IMR-90 (cell line): Measurements from ENCODE around the gene ADAMTS12. TPM values are rescaled to one million over a fixed set of nuclear protein-coding genes. Genes with fewer than 3 reads are reported as not detected.
A peak's percentile ranks its signal among the peaks of the same experiment; 100 is the strongest.

Experiments
- ATAC-seq: fragments of 200-7000 bp; cut with Tn5 transposase; 2 replicates; pipeline ENCODE4 v1.9.1; 2020; ENCODE audit warnings: low read depth, mild to moderate bottlenecking, moderate library complexity
- BruUV-seq: library from RNA; stranded (reverse); fragments of 400-500 nt; replicated peaks from 2 replicates; lab custom pipeline; 2021; lab: Mats Ljungman, UMichigan
- CTCF ChIA-PET: fragments of 300-600 bp; formaldehyde crosslinking; extraction: SDS; loops from one replicate; lab custom pipeline; 2021; ENCODE audit warnings: antibody characterized with exemption; lab: Yijun Ruan, JAX
- POLR2A ChIA-PET: fragments of 300-600 bp; sonication (Branson Sonifier 250); formaldehyde crosslinking; loops from one replicate; lab custom pipeline; 2022; ENCODE audit warnings: antibody characterized with exemption; ENCODE audit not compliant: unreplicated experiment; lab: Charles Lee
- DNase-seq: peaks from one replicate; pipeline ENCODE4 v3.0.0; 2013
- H2AFZ ChIP-seq: replicated peaks from 2 replicates; pipeline ENCODE3; 2013; ENCODE audit warnings: low read length, mild to moderate bottlenecking; ENCODE audit not compliant: poor library complexity
- H2AK5ac ChIP-seq: 2 replicates; pipeline ENCODE4 v1.6.1; 2013; ENCODE audit warnings: low read depth, low read length, inconsistent platforms
- H2AK9ac ChIP-seq: replicated peaks from 2 replicates; pipeline ENCODE3; 2013; ENCODE audit warnings: mild to moderate bottlenecking, low read depth, low read length, moderate library complexity; ENCODE audit not compliant: poor library complexity
- H2BK120ac ChIP-seq: 2 replicates; pipeline ENCODE4 v1.6.1; 2013; ENCODE audit warnings: low read depth, low read length, inconsistent platforms
- H2BK15ac ChIP-seq: 3 replicates; pipeline ENCODE4 v1.6.1; 2013; ENCODE audit warnings: low read depth, low read length, inconsistent platforms
- H2BK20ac ChIP-seq: 2 replicates; pipeline ENCODE4 v1.6.1; 2013; ENCODE audit warnings: low read depth, mild to moderate bottlenecking, inconsistent platforms, low read length, moderate library complexity
- H2BK5ac ChIP-seq: 2 replicates; pipeline ENCODE4 v1.6.1; 2013; ENCODE audit warnings: mild to moderate bottlenecking, low read depth, low read length, inconsistent platforms; ENCODE audit not compliant: poor library complexity, severe bottlenecking
- H3K14ac ChIP-seq: replicated peaks from 2 replicates; pipeline ENCODE4 v1.6.1; 2013; ENCODE audit warnings: low read depth, low read length, inconsistent platforms
- H3K18ac ChIP-seq: 2 replicates; pipeline ENCODE4 v1.6.1; 2013; ENCODE audit warnings: low read depth, low read length, control low read depth
- H3K23ac ChIP-seq: 2 replicates; pipeline ENCODE4 v1.6.1; 2013; ENCODE audit warnings: low read depth, low read length, inconsistent platforms
- H3K27ac ChIP-seq: 2 replicates; pipeline ENCODE4 v1.5.1; 2013; ENCODE audit warnings: mild to moderate bottlenecking, control low read depth, low read length; ENCODE audit not compliant: insufficient read depth
- H3K27me3 ChIP-seq: 2 replicates; pipeline ENCODE4 v1.6.1; 2013; ENCODE audit warnings: low read length; ENCODE audit not compliant: control insufficient read depth, insufficient read depth
- H3K36me3 ChIP-seq: 2 replicates; pipeline ENCODE4 v1.6.1; 2013; ENCODE audit warnings: low read length, mixed read lengths; ENCODE audit not compliant: control insufficient read depth, insufficient read depth
- H3K4ac ChIP-seq: 2 replicates; pipeline ENCODE4 v1.6.1; 2013; ENCODE audit warnings: low read depth, low read length, inconsistent platforms
- H3K4me1 ChIP-seq: 2 replicates; pipeline ENCODE4 v1.6.1; 2013; ENCODE audit warnings: low read length, mixed read lengths; ENCODE audit not compliant: control insufficient read depth, insufficient read depth
- H3K4me2 ChIP-seq: 2 replicates; pipeline ENCODE4 v1.6.1; 2013; ENCODE audit warnings: low read depth, mild to moderate bottlenecking, control low read depth, low read length, moderate library complexity
- H3K4me3 ChIP-seq: 2 replicates; pipeline ENCODE4 v1.5.1; 2013; ENCODE audit warnings: low read depth, mild to moderate bottlenecking, control low read depth, low read length, moderate library complexity; ENCODE audit not compliant: insufficient read depth
- H3K56ac ChIP-seq: 2 replicates; pipeline ENCODE4 v1.6.1; 2013; ENCODE audit warnings: low read length, inconsistent platforms; ENCODE audit not compliant: insufficient read depth; ENCODE audit errors: extremely low read depth
- H3K79me1 ChIP-seq, 2 experiments: 2 replicates each; pipeline ENCODE4 v1.6.1; 2013; ENCODE audit warnings: low read length in 2 of 2, inconsistent platforms in 1 of 2, low read depth in 1 of 2
- H3K9ac ChIP-seq: 2 replicates; pipeline ENCODE4 v1.6.1; 2013; ENCODE audit warnings: low read depth, low read length, control low read depth
- H3K9me1 ChIP-seq: 2 replicates; pipeline ENCODE4 v1.6.1; 2013; ENCODE audit warnings: low read length, inconsistent platforms; ENCODE audit not compliant: insufficient read depth
- H3K9me3 ChIP-seq: 2 replicates; pipeline ENCODE4 v1.6.1; 2013; ENCODE audit warnings: low read length; ENCODE audit not compliant: control insufficient read depth, insufficient read depth
- H4K20me1 ChIP-seq: 2 replicates; pipeline ENCODE4 v1.6.1; 2013; ENCODE audit warnings: low read length, inconsistent platforms; ENCODE audit not compliant: insufficient read depth
- H4K5ac ChIP-seq: 2 replicates; pipeline ENCODE4 v1.6.1; 2013; ENCODE audit warnings: mild to moderate bottlenecking, low read depth, low read length, control low read depth
- H4K8ac ChIP-seq, 2 experiments: 2 replicates each; pipeline ENCODE4 v1.6.1; 2013; ENCODE audit warnings: low read depth in 2 of 2, low read length in 2 of 2, control low read depth in 1 of 2, inconsistent platforms in 1 of 2
- H4K91ac ChIP-seq: 2 replicates; pipeline ENCODE4 v1.6.1; 2013; ENCODE audit warnings: low read depth, low read length, inconsistent platforms; ENCODE audit not compliant: insufficient read depth
- BHLHE40 ChIP-seq: fragments of 150-350 bp; IDR thresholded peaks from 2 replicates; pipeline ENCODE4 v1.6.1; 2016; ENCODE audit warnings: mild to moderate bottlenecking, low read depth, low read length
- CEBPB ChIP-seq: IDR thresholded peaks from 2 replicates; pipeline ENCODE4 v1.6.1; 2012; ENCODE audit warnings: low read depth, low read length, improper control_type of control experiment
- CHD1 ChIP-seq: IDR thresholded peaks from 2 replicates; pipeline ENCODE4 v1.6.1; 2012; ENCODE audit warnings: low read depth, low read length, improper control_type of control experiment
- FOS ChIP-seq: fragments of 150-350 bp; IDR thresholded peaks from 2 replicates; pipeline ENCODE4 v1.6.1; 2016; ENCODE audit warnings: low read depth, low read length
- MAFK ChIP-seq: IDR thresholded peaks from 2 replicates; pipeline ENCODE4 v1.6.1; 2012; ENCODE audit warnings: low read depth, low read length, improper control_type of control experiment
- MAZ ChIP-seq: IDR thresholded peaks from 2 replicates; pipeline ENCODE4 v1.6.1; 2012; ENCODE audit warnings: low read depth, mild to moderate bottlenecking, low read length, improper control_type of control experiment, moderate library complexity, borderline replicate concordance
- MXI1 ChIP-seq: IDR thresholded peaks from 2 replicates; pipeline ENCODE4 v1.6.1; 2012; ENCODE audit warnings: low read depth, mild to moderate bottlenecking, low read length, moderate library complexity, borderline replicate concordance
- NFE2L2 ChIP-seq: fragments of 150-350 bp; IDR thresholded peaks from 2 replicates; pipeline ENCODE4 v1.6.1; 2016; ENCODE audit warnings: low read depth, mild to moderate bottlenecking, low read length
- POLR2A ChIP-seq: IDR thresholded peaks from 2 replicates; pipeline ENCODE4 v1.6.1; 2012; ENCODE audit warnings: mild to moderate bottlenecking, low read depth, low read length
- RAD21 ChIP-seq: IDR thresholded peaks from 2 replicates; pipeline ENCODE4 v1.6.1; 2012; ENCODE audit warnings: low read length, improper control_type of control experiment
- RCOR1 ChIP-seq: IDR thresholded peaks from 2 replicates; pipeline ENCODE4 v1.6.1; 2012; ENCODE audit warnings: mild to moderate bottlenecking, low read length, improper control_type of control experiment; ENCODE audit not compliant: insufficient replicate concordance
- RFX5 ChIP-seq: IDR thresholded peaks from 2 replicates; pipeline ENCODE4 v1.8.0; 2012; ENCODE audit warnings: low read depth, mild to moderate bottlenecking, low read length, moderate library complexity
- SMC3 ChIP-seq: fragments of 150-350 bp; IDR thresholded peaks from 2 replicates; pipeline ENCODE4 v1.6.1; 2016; ENCODE audit warnings: low read depth, mild to moderate bottlenecking, antibody characterized with exemption, low read length, moderate library complexity
- WGBS, 2 experiments: methylation state at CpG; one replicate each; pipeline versions ENCODE4 v1.1.5 to v1.1.7; 2013; ENCODE audit warnings: missing lambda C conversion rate in 2 of 2; ENCODE audit not compliant: insufficient read length in 1 of 2; ENCODE audit errors: extremely low coverage in 2 of 2; 5-methylcytosine and 5-hydroxymethylcytosine counted together
- dilution Hi-C: fragments of 300-500 bp; cut with HindIII; formaldehyde crosslinking; loops from one replicate; pipeline ENCODE4 v1.14.3; 2018; ENCODE audit warnings: low sequenced_read_pairs; ENCODE audit not compliant: unreplicated experiment
- in situ Hi-C: fragments of 300-500 bp; cut with MboI; formaldehyde crosslinking; loops from 3 replicates; pipeline ENCODE4 v1.14.3; 2019; ENCODE audit warnings: low sequenced_read_pairs, inconsistent platforms, mixed read lengths
- intact Hi-C: fragments of 100-400 bp; cut with micrococcal nuclease; formaldehyde crosslinking; loops from 2 replicates; pipeline ENCODE4 v1.10.0; 2022
- polyA plus RNA-seq, 3 experiments: library from polyadenylated mRNA; depleted of rRNA; stranded (reverse); fragments of >200 nt; gene quantifications; 2 replicates each; pipeline ENCODE4 v1.2.3, GENCODE V29; 2012; ENCODE audit warnings: low replicate concordance in 1 of 3
- total RNA-seq: library from RNA; depleted of rRNA; stranded (reverse); fragments of >200 nt; gene quantifications from 2 replicates; pipeline ENCODE4 v1.2.3, GENCODE V29; 2012
- TF ChIP-seq, protein P1 (sequence below): fragments of 150-350 bp; IDR thresholded peaks from 2 replicates; pipeline ENCODE4 v1.6.1; 2016; ENCODE audit warnings: low read depth, mild to moderate bottlenecking, low read length, moderate library complexity, borderline replicate concordance
- TF ChIP-seq, protein P2 (sequence below): conservative IDR thresholded peaks from 2 replicates; pipeline ENCODE4 v1.5.1; 2012; ENCODE audit warnings: mild to moderate bottlenecking, low read depth, low read length, improper control_type of control experiment
- TF ChIP-seq, protein P3 (sequence below): fragments of 150-350 bp; IDR thresholded peaks from 2 replicates; pipeline ENCODE4 v1.6.1; 2017; ENCODE audit warnings: mild to moderate bottlenecking, antibody characterized with exemption, low read length, low read depth

The ADAMTS12 gene
- total and polyA plus RNA-seq, 2 of the 4 experiments (the other 2 are of a cell fraction), result 27.3 to 51.3 TPM

DNA sequence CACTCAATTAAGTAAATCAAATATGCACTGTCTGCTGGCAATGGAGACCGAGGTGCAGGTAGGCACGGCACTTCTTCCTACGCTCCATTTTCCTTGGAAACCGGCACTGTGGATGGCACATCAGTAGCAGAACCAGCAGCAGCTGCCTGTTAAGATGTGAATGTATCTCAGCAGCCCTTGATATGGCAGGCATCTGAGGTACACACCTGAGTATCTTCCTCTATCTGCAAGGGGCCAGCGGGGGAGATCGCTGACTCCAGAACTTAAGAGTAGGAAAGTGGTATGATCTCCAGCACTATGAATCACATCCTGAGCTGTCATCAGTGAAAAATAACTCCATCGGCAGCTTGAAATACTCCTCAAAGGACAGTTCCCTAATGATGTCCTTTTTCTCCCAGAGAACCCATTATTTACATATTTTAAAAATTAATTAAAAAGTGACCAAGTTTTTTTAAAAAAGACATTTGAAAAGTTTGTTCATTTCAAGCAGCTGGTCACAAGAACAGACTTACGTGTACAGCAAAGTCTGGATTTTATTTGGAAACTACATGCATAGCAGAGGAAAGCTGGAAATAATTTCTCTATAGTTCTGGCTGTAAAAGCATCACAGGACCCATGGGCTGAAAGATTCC is 97.1 kb downstream of the ADAMTS12 start:
- no peak overlapping the region for H4K8ac ChIP-seq
- H2BK20ac ChIP-seq, result peak overlapping the region; percentile 55
- peak overlapping the region; percentile 67 for H3K4ac ChIP-seq
- DNase-seq (peak; percentile 62), ATAC-seq (no peak; the same call in 1 of the 2 replicates)
- ChIA-PET CTCF (interaction anchor here (1.5 kb wide), 1 partner anchor 26 kb away, joined by 3 read pairs; no protein-coding TSS in a partner anchor), POLR2A (no interaction called here)
- H3K4me2 ChIP-seq, result no peak overlapping the region
- no peaks in the 10 kb centered on the region for H3K27me3 ChIP-seq
- peak overlapping the region; percentile 55 for H3K14ac ChIP-seq
- no peak overlapping the region for H3K4me3 ChIP-seq
- no peak overlapping the region for H2BK5ac ChIP-seq
- TF ChIP-seq RCOR1 (no peak), CEBPB (no peak), NFE2L2 (no peak), FOS (no peak), RAD21 (no peak), CHD1 (no peak), BHLHE40 (no peak), POLR2A (no peak), MXI1 (no peak), MAFK (no peak), SMC3 (no peak), MAZ (no peak), RFX5 (no peak)
- TF ChIP-seq, protein P1, sequence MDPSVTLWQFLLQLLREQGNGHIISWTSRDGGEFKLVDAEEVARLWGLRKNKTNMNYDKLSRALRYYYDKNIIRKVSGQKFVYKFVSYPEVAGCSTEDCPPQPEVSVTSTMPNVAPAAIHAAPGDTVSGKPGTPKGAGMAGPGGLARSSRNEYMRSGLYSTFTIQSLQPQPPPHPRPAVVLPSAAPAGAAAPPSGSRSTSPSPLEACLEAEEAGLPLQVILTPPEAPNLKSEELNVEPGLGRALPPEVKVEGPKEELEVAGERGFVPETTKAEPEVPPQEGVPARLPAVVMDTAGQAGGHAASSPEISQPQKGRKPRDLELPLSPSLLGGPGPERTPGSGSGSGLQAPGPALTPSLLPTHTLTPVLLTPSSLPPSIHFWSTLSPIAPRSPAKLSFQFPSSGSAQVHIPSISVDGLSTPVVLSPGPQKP, result no peak
- TF ChIP-seq, protein P2, sequence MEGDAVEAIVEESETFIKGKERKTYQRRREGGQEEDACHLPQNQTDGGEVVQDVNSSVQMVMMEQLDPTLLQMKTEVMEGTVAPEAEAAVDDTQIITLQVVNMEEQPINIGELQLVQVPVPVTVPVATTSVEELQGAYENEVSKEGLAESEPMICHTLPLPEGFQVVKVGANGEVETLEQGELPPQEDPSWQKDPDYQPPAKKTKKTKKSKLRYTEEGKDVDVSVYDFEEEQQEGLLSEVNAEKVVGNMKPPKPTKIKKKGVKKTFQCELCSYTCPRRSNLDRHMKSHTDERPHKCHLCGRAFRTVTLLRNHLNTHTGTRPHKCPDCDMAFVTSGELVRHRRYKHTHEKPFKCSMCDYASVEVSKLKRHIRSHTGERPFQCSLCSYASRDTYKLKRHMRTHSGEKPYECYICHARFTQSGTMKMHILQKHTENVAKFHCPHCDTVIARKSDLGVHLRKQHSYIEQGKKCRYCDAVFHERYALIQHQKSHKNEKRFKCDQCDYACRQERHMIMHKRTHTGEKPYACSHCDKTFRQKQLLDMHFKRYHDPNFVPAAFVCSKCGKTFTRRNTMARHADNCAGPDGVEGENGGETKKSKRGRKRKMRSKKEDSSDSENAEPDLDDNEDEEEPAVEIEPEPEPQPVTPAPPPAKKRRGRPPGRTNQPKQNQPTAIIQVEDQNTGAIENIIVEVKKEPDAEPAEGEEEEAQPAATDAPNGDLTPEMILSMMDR, result no peak
- TF ChIP-seq, protein P3, sequence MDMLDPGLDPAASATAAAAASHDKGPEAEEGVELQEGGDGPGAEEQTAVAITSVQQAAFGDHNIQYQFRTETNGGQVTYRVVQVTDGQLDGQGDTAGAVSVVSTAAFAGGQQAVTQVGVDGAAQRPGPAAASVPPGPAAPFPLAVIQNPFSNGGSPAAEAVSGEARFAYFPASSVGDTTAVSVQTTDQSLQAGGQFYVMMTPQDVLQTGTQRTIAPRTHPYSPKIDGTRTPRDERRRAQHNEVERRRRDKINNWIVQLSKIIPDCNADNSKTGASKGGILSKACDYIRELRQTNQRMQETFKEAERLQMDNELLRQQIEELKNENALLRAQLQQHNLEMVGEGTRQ, result no peak
- H2AK5ac ChIP-seq, result peak overlapping the region; percentile 13
- H3K36me3 ChIP-seq, result no peaks in the 10 kb centered on the region
- H3K23ac ChIP-seq, result no peak overlapping the region
- dilution Hi-C loops, result no loop called here
- no peak overlapping the region for H2AK9ac ChIP-seq
- H3K27ac ChIP-seq, result no peak overlapping the region
- WGBS, 2 experiments, result no CpG with 5 or more reads among the region's 8 CpGs
- H3K4me1 ChIP-seq, result peaks cover 5% of the 10 kb centered on the region
- H2AFZ ChIP-seq, result no peak overlapping the region
- in situ Hi-C loops, result no loop called here
- H4K91ac ChIP-seq, result no peak overlapping the region; the same call in 1 of the 2 replicates
- H4K20me1 ChIP-seq, result peaks cover 3% of the 10 kb centered on the region; the same call in 1 of the 2 replicates
- intact Hi-C loops, result no loop called here
- peaks cover 7% of the 10 kb centered on the region for H3K9me1 ChIP-seq
- H2BK120ac ChIP-seq, result peak overlapping the region; percentile 48; the same call in 1 of the 2 replicates
- no peak overlapping the region for H3K9ac ChIP-seq
- no peak overlapping the region for H2BK15ac ChIP-seq
- peaks cover 5 to 44% of the 10 kb centered on the region in 2 experiments for H3K79me1 ChIP-seq
- no peaks in the 10 kb centered on the region for H3K9me3 ChIP-seq
- no TSS peak for BruUV-seq
- no peak overlapping the region for H3K18ac ChIP-seq
- H4K5ac ChIP-seq, result no peak overlapping the region; the same call in 1 of the 2 replicates
- H3K56ac ChIP-seq, result no peak overlapping the region
